Esophagus muscularis mucosa (tissue), 4 donors: ENCODE data around the gene STK40. TPM values are rescaled to one million over a fixed set of nuclear protein-coding genes. Genes with fewer than 3 reads are reported as not detected.

Experiments
- DNase-seq: peaks from one replicate; pipeline ENCODE4 v3.0.0-alpha.2; 2017; ENCODE audit errors: extremely low spot score
- H3K27ac ChIP-seq, 4 donors: fragments of 200-600 bp; sonication (generic); replicated peaks in 1 of 4; 1 replicate in 3 of 4; 2 replicates in 1 of 4; pipeline ENCODE4 v1.5.1; 2016 to 2019; ENCODE audit warnings: mild to moderate bottlenecking in 1 of 4
- H3K27me3 ChIP-seq, 4 donors: fragments of 200-600 bp; sonication (generic); one replicate each; pipeline versions ENCODE4 v1.5.1 to v1.6.0; 2016 to 2019
- H3K36me3 ChIP-seq, 4 donors: fragments of 200-600 bp; sonication (generic); one replicate each; pipeline ENCODE4 v1.5.1; 2016 to 2019
- H3K4me1 ChIP-seq, 4 donors: fragments of 200-600 bp; sonication (generic); one replicate each; pipeline ENCODE4 v1.5.1; 2016 to 2019
- H3K4me3 ChIP-seq, 4 donors: fragments of 200-600 bp; sonication (generic); 1 replicate in 2 of 4; 2 replicates in 2 of 4; pipeline ENCODE4 v1.5.1; 2016 to 2019; ENCODE audit warnings: mild to moderate bottlenecking in 4 of 4, moderate library complexity in 1 of 4
- H3K9me3 ChIP-seq, 4 donors: fragments of 200-600 bp; sonication (generic); 1 replicate in 3 of 4; 2 replicates in 1 of 4; pipeline ENCODE4 v1.5.1; 2016 to 2019
- CTCF ChIP-seq, 3 experiments: fragments of 200-600 bp in 2 of 3; fragments of 450-650 bp in 1 of 3; sonication (generic) in 2 of 3; IDR thresholded peaks; one replicate each; pipeline ENCODE4 v1.5.1; 2017 to 2019; ENCODE audit warnings: antibody characterized with exemption in 3 of 3, mild to moderate bottlenecking in 2 of 3, moderate library complexity in 1 of 3
- EP300 ChIP-seq: sonication (generic); formaldehyde crosslinking; IDR thresholded peaks from one replicate; pipeline ENCODE4 v1.6.1; 2017; ENCODE audit warnings: antibody characterized with exemption
- POLR2A ChIP-seq: fragments of 450-650 bp; IDR thresholded peaks from one replicate; pipeline ENCODE4 v1.6.1; 2017; ENCODE audit warnings: antibody characterized with exemption, moderate library complexity, mild to moderate bottlenecking, low read depth
- POLR2AphosphoS5 ChIP-seq, 2 donors: sonication (generic); formaldehyde crosslinking; IDR thresholded peaks; one replicate each; pipeline ENCODE4 v1.6.1; 2017; ENCODE audit warnings: antibody characterized with exemption in 2 of 2
- WGBS: methylation state at CpG from one replicate; pipeline ENCODE4 v1.1.5; 2018; 5-methylcytosine and 5-hydroxymethylcytosine counted together
- intact Hi-C: fragments of 100-400 bp; cut with DNase I; formaldehyde crosslinking; loops from one replicate; pipeline ENCODE4 v1.15.1; 2023
- total RNA-seq, 4 donors: library from RNA; depleted of rRNA; stranded (reverse); fragments of >200 nt; gene quantifications; one replicate each; pipeline versions ENCODE4 v1.1.0 to v1.2.1, GENCODE V29; 2016

The STK40 gene
- total RNA-seq, 4 donors from 2014 or later: 67.7 to 103 (median 80.2) TPM

DNA sequence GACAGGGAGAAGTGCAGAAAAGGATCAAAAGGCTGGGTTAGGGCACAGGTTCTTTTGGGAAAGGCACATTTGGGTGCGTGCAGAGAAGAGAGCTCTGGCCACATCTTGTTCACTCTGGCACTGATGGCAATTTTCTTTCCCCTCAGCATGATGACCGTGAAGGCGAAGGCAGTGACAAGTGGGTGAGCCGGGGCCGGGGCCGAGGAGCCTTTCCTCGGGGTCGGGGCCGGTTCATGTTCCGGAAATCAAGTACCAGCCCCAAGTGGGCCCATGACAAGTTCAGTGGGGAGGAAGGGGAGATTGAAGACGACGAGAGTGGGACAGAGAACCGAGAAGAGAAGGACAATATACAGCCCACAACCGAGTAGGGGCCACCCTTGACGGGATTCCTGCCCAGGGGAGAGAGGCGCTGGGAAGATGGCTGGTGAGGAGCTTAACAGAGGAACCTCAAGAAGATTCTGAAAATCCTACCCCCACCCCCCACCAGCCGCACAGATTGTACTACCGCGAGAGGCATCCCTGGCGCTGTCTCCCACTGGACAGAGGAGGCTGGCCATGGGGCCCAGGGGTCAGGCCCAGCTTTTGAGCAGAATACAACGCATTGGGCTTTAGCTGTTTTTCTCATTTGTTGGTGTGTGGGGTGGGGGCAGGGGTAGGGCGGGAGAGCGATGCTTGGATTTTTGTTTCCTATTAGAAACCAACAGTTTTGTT lies 81.9 kb downstream of the STK40 start:
- intact Hi-C loops: no loop called here
- 88% methylated on average over 23 of the region's 23 CpGs for WGBS
- H3K4me1 ChIP-seq: peaks cover 20 to 37% (median 36%) of the 10 kb centered on the region in 4 donors
- H3K4me3 ChIP-seq: no peak overlapping the region
- H3K27ac ChIP-seq: no peak overlapping the region
- no peaks in the 10 kb centered on the region for H3K27me3 ChIP-seq
- DNase-seq: no peak
- no peak for TF ChIP-seq CTCF (IDR thresholded peaks at IDR 0.05)
- TF ChIP-seq POLR2A: no peak
- TF ChIP-seq POLR2AphosphoS5 (IDR thresholded peaks at IDR 0.05): no peak
- TF ChIP-seq EP300: no peak
- peaks cover 43 to 61% (median 59%) of the 10 kb centered on the region in 4 donors for H3K36me3 ChIP-seq
- no peaks in the 10 kb centered on the region for H3K9me3 ChIP-seq

- TF ChIP-seq POLR2A (no peak), EP300 (no peak), CTCF (IDR thresholded peaks at IDR 0.05) (no peak), POLR2AphosphoS5 (IDR thresholded peaks at IDR 0.05) (no peak)
- Histone ChIP-seq H3K36me3 (peaks cover 47 to 66% (median 64%) of the 10 kb centered on the region in 4 donors), H3K27ac (no peak overlapping the region), H3K4me3 (no peak overlapping the region), H3K9me3 (no peaks in the 10 kb centered on the region), H3K27me3 (no peaks in the 10 kb centered on the region), H3K4me1 (peaks cover 20 to 37% (median 36%) of the 10 kb centered on the region in 4 donors)
- 62% methylated on average over 5 of the region's 5 CpGs for WGBS
- intact Hi-C loops: no loop called here
- DNase-seq: no peak
These were observed 82.5 kb downstream of the STK40 start for GRCh38 chr1:36303244-36303643.

DNA sequence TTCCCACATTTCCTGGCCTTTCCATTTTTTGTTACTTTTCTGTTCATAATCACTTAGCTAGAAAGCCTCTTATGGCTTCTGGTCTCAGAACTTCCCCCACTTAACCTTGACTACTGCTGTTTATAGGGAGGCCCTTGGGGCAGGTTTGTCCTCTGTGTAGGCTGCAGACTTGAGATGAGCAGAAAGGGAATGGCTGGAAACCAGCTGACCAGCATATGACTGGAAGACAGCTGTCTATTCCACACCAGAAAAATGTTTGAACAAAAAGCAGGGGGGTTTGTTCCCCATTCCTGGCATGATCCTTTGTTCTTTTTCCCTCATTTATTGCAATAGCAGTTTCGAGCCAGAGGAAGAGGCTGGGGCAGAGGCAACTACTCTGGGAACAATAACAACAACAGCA lies 84.5 kb downstream of the STK40 start:
- intact Hi-C loops: no loop called here
- TF ChIP-seq CTCF (IDR thresholded peaks at IDR 0.05): no peak
- no peak for TF ChIP-seq POLR2A
- TF ChIP-seq POLR2AphosphoS5 (IDR thresholded peaks at IDR 0.05): no peak
- Histone ChIP-seq H3K27ac (no peak overlapping the region), H3K27me3 (no peaks in the 10 kb centered on the region), H3K36me3 (peaks cover 65 to 87% (median 85%) of the 10 kb centered on the region in 4 donors), H3K4me1 (peaks cover 13 to 25% (median 21%) of the 10 kb centered on the region in 4 donors), H3K9me3 (no peaks in the 10 kb centered on the region), H3K4me3 (no peak overlapping the region)
- no peak for DNase-seq
- 80% methylated on average over 1 of the region's 1 CpG for WGBS

DNA sequence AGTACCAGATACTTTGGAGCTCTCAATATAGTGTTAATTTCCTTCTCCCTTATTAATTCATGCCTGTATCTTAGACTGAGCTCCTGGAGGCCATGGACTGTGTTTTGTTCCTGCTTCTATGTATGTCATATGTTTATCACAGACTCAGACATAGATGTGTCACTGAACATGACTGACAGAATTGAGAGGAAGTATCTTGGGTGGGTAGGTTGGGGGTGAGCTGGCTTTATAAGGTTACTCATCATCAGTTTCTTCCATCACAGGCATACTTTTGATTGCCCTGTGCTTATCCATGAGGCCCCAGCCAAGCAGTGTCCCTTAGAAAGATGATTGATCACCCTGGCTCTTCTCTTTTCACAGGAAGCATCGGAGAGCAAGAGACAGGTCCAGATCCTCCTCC lies 85.2 kb downstream of the STK40 start:
- 71% methylated on average over 1 of the region's 1 CpG for WGBS
- H3K4me3 ChIP-seq: no peak overlapping the region
- intact Hi-C loops: no loop called here
- DNase-seq: no peak
- H3K27ac ChIP-seq: peak overlapping the region; percentile 3 to 55 (median 18)
- peaks cover 6 to 19% (median 16%) of the 10 kb centered on the region in 4 donors for H3K4me1 ChIP-seq
- no peak for TF ChIP-seq POLR2AphosphoS5 (IDR thresholded peaks at IDR 0.05)
- no peak for TF ChIP-seq EP300
- TF ChIP-seq CTCF (IDR thresholded peaks at IDR 0.05): no peak
- no peak for TF ChIP-seq POLR2A
- H3K9me3 ChIP-seq: no peaks in the 10 kb centered on the region
- no peaks in the 10 kb centered on the region for H3K27me3 ChIP-seq
- peaks cover 65 to 91% (median 89%) of the 10 kb centered on the region in 4 donors for H3K36me3 ChIP-seq

- H3K27me3 ChIP-seq: no peaks in the 10 kb centered on the region
- H3K4me3 ChIP-seq: no peak overlapping the region
- H3K9me3 ChIP-seq: no peaks in the 10 kb centered on the region
- H3K4me1 ChIP-seq: peaks cover 6 to 16% (median 14%) of the 10 kb centered on the region in 4 donors
- H3K36me3 ChIP-seq: peaks cover 59 to 98% (median 96%) of the 10 kb centered on the region in 4 donors
- DNase-seq: no peak
- WGBS: 88% methylated on average over 5 of the region's 5 CpGs
- intact Hi-C loops: no loop called here
- TF ChIP-seq EP300 (no peak), CTCF (IDR thresholded peaks at IDR 0.05) (no peak), POLR2A (no peak), POLR2AphosphoS5 (IDR thresholded peaks at IDR 0.05) (no peak)
- H3K27ac ChIP-seq: no peak overlapping the region
These were observed 87.1 kb downstream of the STK40 start for GRCh38 chr1:36298640-36299039.
